IMR-90 (cell line): ENCODE results near the gene POMGNT2. TPM values are rescaled to one million over a fixed set of nuclear protein-coding genes. Genes with fewer than 3 reads are reported as not detected.

Experiments used
- ATAC-seq: fragments of 200-7000 bp; cut with Tn5 transposase; 2 replicates; pipeline ENCODE4 v1.9.1; 2020; ENCODE audit warnings: low read depth, mild to moderate bottlenecking, moderate library complexity
- BruUV-seq: library from RNA; stranded (reverse); fragments of 400-500 nt; replicated peaks from 2 replicates; lab custom pipeline; 2021; lab: Mats Ljungman, UMichigan
- CTCF ChIA-PET: fragments of 300-600 bp; formaldehyde crosslinking; extraction: SDS; loops from one replicate; lab custom pipeline; 2021; ENCODE audit warnings: antibody characterized with exemption; lab: Yijun Ruan, JAX
- POLR2A ChIA-PET: fragments of 300-600 bp; sonication (Branson Sonifier 250); formaldehyde crosslinking; loops from one replicate; lab custom pipeline; 2022; ENCODE audit warnings: antibody characterized with exemption; ENCODE audit not compliant: unreplicated experiment; lab: Charles Lee
- DNase-seq: peaks from one replicate; pipeline ENCODE4 v3.0.0; 2013
- H2AFZ ChIP-seq: replicated peaks from 2 replicates; pipeline ENCODE3; 2013; ENCODE audit warnings: low read length, mild to moderate bottlenecking; ENCODE audit not compliant: poor library complexity
- H2AK5ac ChIP-seq: 2 replicates; pipeline ENCODE4 v1.6.1; 2013; ENCODE audit warnings: low read depth, low read length, inconsistent platforms
- H2AK9ac ChIP-seq: replicated peaks from 2 replicates; pipeline ENCODE3; 2013; ENCODE audit warnings: mild to moderate bottlenecking, low read depth, low read length, moderate library complexity; ENCODE audit not compliant: poor library complexity
- H2BK120ac ChIP-seq: 2 replicates; pipeline ENCODE4 v1.6.1; 2013; ENCODE audit warnings: low read depth, low read length, inconsistent platforms
- H2BK15ac ChIP-seq: 3 replicates; pipeline ENCODE4 v1.6.1; 2013; ENCODE audit warnings: low read depth, low read length, inconsistent platforms
- H2BK20ac ChIP-seq: 2 replicates; pipeline ENCODE4 v1.6.1; 2013; ENCODE audit warnings: low read depth, mild to moderate bottlenecking, inconsistent platforms, low read length, moderate library complexity
- H2BK5ac ChIP-seq: 2 replicates; pipeline ENCODE4 v1.6.1; 2013; ENCODE audit warnings: mild to moderate bottlenecking, low read depth, low read length, inconsistent platforms; ENCODE audit not compliant: poor library complexity, severe bottlenecking
- H3K14ac ChIP-seq: replicated peaks from 2 replicates; pipeline ENCODE4 v1.6.1; 2013; ENCODE audit warnings: low read depth, low read length, inconsistent platforms
- H3K18ac ChIP-seq: 2 replicates; pipeline ENCODE4 v1.6.1; 2013; ENCODE audit warnings: low read depth, low read length, control low read depth
- H3K23ac ChIP-seq: 2 replicates; pipeline ENCODE4 v1.6.1; 2013; ENCODE audit warnings: low read depth, low read length, inconsistent platforms
- H3K27ac ChIP-seq: 2 replicates; pipeline ENCODE4 v1.5.1; 2013; ENCODE audit warnings: mild to moderate bottlenecking, control low read depth, low read length; ENCODE audit not compliant: insufficient read depth
- H3K27me3 ChIP-seq: 2 replicates; pipeline ENCODE4 v1.6.1; 2013; ENCODE audit warnings: low read length; ENCODE audit not compliant: control insufficient read depth, insufficient read depth
- H3K36me3 ChIP-seq: 2 replicates; pipeline ENCODE4 v1.6.1; 2013; ENCODE audit warnings: low read length, mixed read lengths; ENCODE audit not compliant: control insufficient read depth, insufficient read depth
- H3K4ac ChIP-seq: 2 replicates; pipeline ENCODE4 v1.6.1; 2013; ENCODE audit warnings: low read depth, low read length, inconsistent platforms
- H3K4me1 ChIP-seq: 2 replicates; pipeline ENCODE4 v1.6.1; 2013; ENCODE audit warnings: low read length, mixed read lengths; ENCODE audit not compliant: control insufficient read depth, insufficient read depth
- H3K4me2 ChIP-seq: 2 replicates; pipeline ENCODE4 v1.6.1; 2013; ENCODE audit warnings: low read depth, mild to moderate bottlenecking, control low read depth, low read length, moderate library complexity
- H3K4me3 ChIP-seq: 2 replicates; pipeline ENCODE4 v1.5.1; 2013; ENCODE audit warnings: low read depth, mild to moderate bottlenecking, control low read depth, low read length, moderate library complexity; ENCODE audit not compliant: insufficient read depth
- H3K56ac ChIP-seq: 2 replicates; pipeline ENCODE4 v1.6.1; 2013; ENCODE audit warnings: low read length, inconsistent platforms; ENCODE audit not compliant: insufficient read depth; ENCODE audit errors: extremely low read depth
- H3K79me1 ChIP-seq, 2 experiments: 2 replicates each; pipeline ENCODE4 v1.6.1; 2013; ENCODE audit warnings: low read length in 2 of 2, inconsistent platforms in 1 of 2, low read depth in 1 of 2
- H3K9ac ChIP-seq: 2 replicates; pipeline ENCODE4 v1.6.1; 2013; ENCODE audit warnings: low read depth, low read length, control low read depth
- H3K9me1 ChIP-seq: 2 replicates; pipeline ENCODE4 v1.6.1; 2013; ENCODE audit warnings: low read length, inconsistent platforms; ENCODE audit not compliant: insufficient read depth
- H3K9me3 ChIP-seq: 2 replicates; pipeline ENCODE4 v1.6.1; 2013; ENCODE audit warnings: low read length; ENCODE audit not compliant: control insufficient read depth, insufficient read depth
- H4K20me1 ChIP-seq: 2 replicates; pipeline ENCODE4 v1.6.1; 2013; ENCODE audit warnings: low read length, inconsistent platforms; ENCODE audit not compliant: insufficient read depth
- H4K5ac ChIP-seq: 2 replicates; pipeline ENCODE4 v1.6.1; 2013; ENCODE audit warnings: mild to moderate bottlenecking, low read depth, low read length, control low read depth
- H4K8ac ChIP-seq, 2 experiments: 2 replicates each; pipeline ENCODE4 v1.6.1; 2013; ENCODE audit warnings: low read depth in 2 of 2, low read length in 2 of 2, control low read depth in 1 of 2, inconsistent platforms in 1 of 2
- H4K91ac ChIP-seq: 2 replicates; pipeline ENCODE4 v1.6.1; 2013; ENCODE audit warnings: low read depth, low read length, inconsistent platforms; ENCODE audit not compliant: insufficient read depth
- MXI1 ChIP-seq: IDR thresholded peaks from 2 replicates; pipeline ENCODE4 v1.6.1; 2012; ENCODE audit warnings: low read depth, mild to moderate bottlenecking, low read length, moderate library complexity, borderline replicate concordance
- NFE2L2 ChIP-seq: fragments of 150-350 bp; IDR thresholded peaks from 2 replicates; pipeline ENCODE4 v1.6.1; 2016; ENCODE audit warnings: low read depth, mild to moderate bottlenecking, low read length
- RAD21 ChIP-seq: IDR thresholded peaks from 2 replicates; pipeline ENCODE4 v1.6.1; 2012; ENCODE audit warnings: low read length, improper control_type of control experiment
- RFX5 ChIP-seq: IDR thresholded peaks from 2 replicates; pipeline ENCODE4 v1.8.0; 2012; ENCODE audit warnings: low read depth, mild to moderate bottlenecking, low read length, moderate library complexity
- SMC3 ChIP-seq: fragments of 150-350 bp; IDR thresholded peaks from 2 replicates; pipeline ENCODE4 v1.6.1; 2016; ENCODE audit warnings: low read depth, mild to moderate bottlenecking, antibody characterized with exemption, low read length, moderate library complexity
- WGBS, 2 experiments: methylation state at CpG; one replicate each; pipeline versions ENCODE4 v1.1.5 to v1.1.7; 2013; ENCODE audit warnings: missing lambda C conversion rate in 2 of 2; ENCODE audit not compliant: insufficient read length in 1 of 2; ENCODE audit errors: extremely low coverage in 2 of 2; 5-methylcytosine and 5-hydroxymethylcytosine counted together
- dilution Hi-C: fragments of 300-500 bp; cut with HindIII; formaldehyde crosslinking; loops from one replicate; pipeline ENCODE4 v1.14.3; 2018; ENCODE audit warnings: low sequenced_read_pairs; ENCODE audit not compliant: unreplicated experiment
- in situ Hi-C: fragments of 300-500 bp; cut with MboI; formaldehyde crosslinking; loops from 3 replicates; pipeline ENCODE4 v1.14.3; 2019; ENCODE audit warnings: low sequenced_read_pairs, inconsistent platforms, mixed read lengths
- intact Hi-C: fragments of 100-400 bp; cut with micrococcal nuclease; formaldehyde crosslinking; loops from 2 replicates; pipeline ENCODE4 v1.10.0; 2022
- polyA plus RNA-seq, 3 experiments: library from polyadenylated mRNA; depleted of rRNA; stranded (reverse); fragments of >200 nt; gene quantifications; 2 replicates each; pipeline ENCODE4 v1.2.3, GENCODE V29; 2012; ENCODE audit warnings: low replicate concordance in 1 of 3
- total RNA-seq: library from RNA; depleted of rRNA; stranded (reverse); fragments of >200 nt; gene quantifications from 2 replicates; pipeline ENCODE4 v1.2.3, GENCODE V29; 2012
- TF ChIP-seq, protein P1 (sequence below): fragments of 150-350 bp; IDR thresholded peaks from 2 replicates; pipeline ENCODE4 v1.6.1; 2016; ENCODE audit warnings: low read depth, mild to moderate bottlenecking, low read length, moderate library complexity, borderline replicate concordance
- TF ChIP-seq, protein P2 (sequence below): conservative IDR thresholded peaks from 2 replicates; pipeline ENCODE4 v1.5.1; 2012; ENCODE audit warnings: mild to moderate bottlenecking, low read depth, low read length, improper control_type of control experiment

Gene POMGNT2
- total and polyA plus RNA-seq, 2 of the 4 experiments (the other 2 are of a cell fraction) = 7.5 to 16.2 TPM

DNA sequence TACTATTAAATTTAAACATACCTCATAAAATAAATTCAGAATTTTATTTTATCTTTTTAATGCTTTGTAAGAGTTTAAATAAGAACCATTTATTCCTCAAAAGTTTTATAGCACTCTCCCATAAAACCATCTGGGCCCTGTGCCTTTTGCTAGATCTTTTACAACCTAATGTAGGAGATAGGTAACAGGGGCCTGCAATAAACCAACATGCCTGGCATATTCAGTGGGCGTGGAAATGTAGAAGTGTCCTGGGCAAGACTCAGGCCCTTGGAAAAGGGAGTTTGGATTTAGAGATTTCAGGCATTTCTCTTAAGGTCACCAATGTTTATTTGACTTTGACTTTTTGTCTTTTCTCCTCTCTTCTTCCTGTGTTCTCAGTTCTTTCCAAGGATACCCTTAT, 46.4 kb downstream of the POMGNT2 start:
- no peak overlapping the region for H4K5ac ChIP-seq
- H3K56ac ChIP-seq = no peak overlapping the region
- H3K18ac ChIP-seq = no peak overlapping the region
- ATAC-seq (no peak), DNase-seq (no peak)
- H3K23ac ChIP-seq = no peak overlapping the region
- dilution Hi-C loops (no loop called here), intact Hi-C loops (no loop called here), in situ Hi-C loops (no loop called here)
- ChIA-PET POLR2A (no interaction called here), CTCF (no interaction called here)
- no peak overlapping the region for H2AK5ac ChIP-seq
- no peak overlapping the region for H2BK20ac ChIP-seq
- H3K4me3 ChIP-seq = no peak overlapping the region
- TF ChIP-seq NFE2L2 (no peak), SMC3 (no peak), RFX5 (no peak), RAD21 (no peak), MXI1 (no peak)
- TF ChIP-seq, protein P1, sequence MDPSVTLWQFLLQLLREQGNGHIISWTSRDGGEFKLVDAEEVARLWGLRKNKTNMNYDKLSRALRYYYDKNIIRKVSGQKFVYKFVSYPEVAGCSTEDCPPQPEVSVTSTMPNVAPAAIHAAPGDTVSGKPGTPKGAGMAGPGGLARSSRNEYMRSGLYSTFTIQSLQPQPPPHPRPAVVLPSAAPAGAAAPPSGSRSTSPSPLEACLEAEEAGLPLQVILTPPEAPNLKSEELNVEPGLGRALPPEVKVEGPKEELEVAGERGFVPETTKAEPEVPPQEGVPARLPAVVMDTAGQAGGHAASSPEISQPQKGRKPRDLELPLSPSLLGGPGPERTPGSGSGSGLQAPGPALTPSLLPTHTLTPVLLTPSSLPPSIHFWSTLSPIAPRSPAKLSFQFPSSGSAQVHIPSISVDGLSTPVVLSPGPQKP = no peak
- TF ChIP-seq, protein P2, sequence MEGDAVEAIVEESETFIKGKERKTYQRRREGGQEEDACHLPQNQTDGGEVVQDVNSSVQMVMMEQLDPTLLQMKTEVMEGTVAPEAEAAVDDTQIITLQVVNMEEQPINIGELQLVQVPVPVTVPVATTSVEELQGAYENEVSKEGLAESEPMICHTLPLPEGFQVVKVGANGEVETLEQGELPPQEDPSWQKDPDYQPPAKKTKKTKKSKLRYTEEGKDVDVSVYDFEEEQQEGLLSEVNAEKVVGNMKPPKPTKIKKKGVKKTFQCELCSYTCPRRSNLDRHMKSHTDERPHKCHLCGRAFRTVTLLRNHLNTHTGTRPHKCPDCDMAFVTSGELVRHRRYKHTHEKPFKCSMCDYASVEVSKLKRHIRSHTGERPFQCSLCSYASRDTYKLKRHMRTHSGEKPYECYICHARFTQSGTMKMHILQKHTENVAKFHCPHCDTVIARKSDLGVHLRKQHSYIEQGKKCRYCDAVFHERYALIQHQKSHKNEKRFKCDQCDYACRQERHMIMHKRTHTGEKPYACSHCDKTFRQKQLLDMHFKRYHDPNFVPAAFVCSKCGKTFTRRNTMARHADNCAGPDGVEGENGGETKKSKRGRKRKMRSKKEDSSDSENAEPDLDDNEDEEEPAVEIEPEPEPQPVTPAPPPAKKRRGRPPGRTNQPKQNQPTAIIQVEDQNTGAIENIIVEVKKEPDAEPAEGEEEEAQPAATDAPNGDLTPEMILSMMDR = no peak
- H3K36me3 ChIP-seq = no peaks in the 10 kb centered on the region
- H3K27ac ChIP-seq = no peak overlapping the region
- H4K91ac ChIP-seq = no peak overlapping the region
- no peak overlapping the region for H2BK120ac ChIP-seq
- no peak overlapping the region for H3K4me2 ChIP-seq
- H3K14ac ChIP-seq = no peak overlapping the region
- no peaks in the 10 kb centered on the region for H3K9me1 ChIP-seq
- H4K8ac ChIP-seq = no peak overlapping the region
- no CpG with 5 or more reads among the region's 1 CpG for WGBS, 2 experiments
- H2BK15ac ChIP-seq = no peak overlapping the region
- H3K27me3 ChIP-seq = peaks cover 3% of the 10 kb centered on the region; the same call in 1 of the 2 replicates
- no peak overlapping the region for H2AFZ ChIP-seq
- H3K9ac ChIP-seq = no peak overlapping the region
- no peaks in the 10 kb centered on the region for H3K9me3 ChIP-seq
- no peaks in the 10 kb centered on the region for H3K4me1 ChIP-seq
- no peaks in the 10 kb centered on the region for H3K79me1 ChIP-seq
- no peak overlapping the region for H2BK5ac ChIP-seq
- no peak overlapping the region for H3K4ac ChIP-seq
- BruUV-seq = no TSS peak
- no peaks in the 10 kb centered on the region for H4K20me1 ChIP-seq
- no peak overlapping the region for H2AK9ac ChIP-seq
